HL-60/S4 treated with phorbol 12-myristate 13-acetate at 8.2 ng/mL for 4 days and 3 days (cell line): Measurements from ENCODE around the gene ZNF331.

ENCODE experiments used
- in situ Hi-C: fragments of 300-500 bp; cut with MboI; formaldehyde crosslinking; loops from 2 replicates; pipeline ENCODE4 v1.15.0; 2022; ENCODE audit warnings: low sequenced_read_pairs

Gene ZNF331

DNA sequence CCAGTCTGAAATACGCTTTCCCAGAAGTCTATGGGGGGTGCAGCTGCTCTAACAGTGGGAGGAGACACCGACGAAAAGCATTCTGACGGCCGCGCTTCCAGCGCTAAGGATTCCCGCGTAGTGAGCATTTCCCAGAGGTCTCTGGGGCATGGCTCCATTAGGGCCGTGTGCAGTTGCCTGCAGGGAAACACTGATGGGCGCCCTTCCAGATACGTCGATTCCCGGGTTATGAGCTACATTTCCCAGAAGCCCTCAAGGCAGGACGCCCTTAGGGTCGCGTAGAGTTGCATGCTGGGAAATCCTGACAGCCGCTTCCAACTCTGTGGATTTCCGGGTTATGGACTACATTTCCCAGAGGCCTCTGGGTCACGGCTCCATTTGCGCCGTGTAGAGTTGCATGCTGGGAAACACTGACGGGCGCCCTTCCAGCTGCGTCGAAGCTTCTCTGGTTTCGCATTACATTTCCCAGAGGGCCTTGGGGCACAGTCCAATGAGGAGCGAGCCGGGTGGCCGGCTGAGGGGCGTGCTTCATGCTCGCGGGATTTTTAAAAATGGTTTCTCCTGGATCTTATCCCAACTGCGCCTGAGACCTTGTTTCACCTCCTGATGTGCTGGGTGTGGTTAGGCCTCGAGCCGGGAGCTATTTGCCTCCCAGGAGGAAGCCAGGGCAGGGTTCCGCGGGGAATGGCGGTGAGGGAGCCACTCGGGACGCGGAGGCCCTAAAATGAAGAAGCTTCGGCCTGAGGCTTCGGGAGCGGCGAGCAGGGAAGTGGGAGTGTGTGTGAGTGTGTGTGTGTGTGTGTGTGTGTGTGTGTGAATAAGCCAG lies 17.2 kb upstream of the ZNF331 start:
- in situ Hi-C loops, result no loop called here

GRCh38 chr19:53521373-53522202 lies 16.4 kb upstream of the ZNF331 start:
- in situ Hi-C loops, result no loop called here

DNA sequence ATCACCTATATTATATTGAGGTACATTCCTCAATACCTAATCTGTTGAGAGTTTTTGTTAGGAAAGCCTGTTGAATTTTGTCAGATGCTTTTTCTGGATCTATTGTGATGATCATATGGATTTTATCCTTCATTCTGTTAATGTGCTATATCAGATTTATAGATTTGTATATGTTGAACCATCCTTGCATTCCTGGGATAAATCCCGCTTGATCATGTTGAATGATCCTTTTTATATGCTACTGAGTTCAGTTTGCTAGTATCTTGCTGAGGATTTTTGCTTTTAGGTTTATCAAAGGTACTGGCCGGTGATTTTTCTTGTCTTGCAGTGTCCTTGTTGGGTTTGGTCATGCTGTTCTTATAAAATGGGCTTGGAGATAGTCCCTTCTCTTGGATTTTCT lies 12.0 kb upstream of the ZNF331 start:
- in situ Hi-C loops, result no loop called here

DNA sequence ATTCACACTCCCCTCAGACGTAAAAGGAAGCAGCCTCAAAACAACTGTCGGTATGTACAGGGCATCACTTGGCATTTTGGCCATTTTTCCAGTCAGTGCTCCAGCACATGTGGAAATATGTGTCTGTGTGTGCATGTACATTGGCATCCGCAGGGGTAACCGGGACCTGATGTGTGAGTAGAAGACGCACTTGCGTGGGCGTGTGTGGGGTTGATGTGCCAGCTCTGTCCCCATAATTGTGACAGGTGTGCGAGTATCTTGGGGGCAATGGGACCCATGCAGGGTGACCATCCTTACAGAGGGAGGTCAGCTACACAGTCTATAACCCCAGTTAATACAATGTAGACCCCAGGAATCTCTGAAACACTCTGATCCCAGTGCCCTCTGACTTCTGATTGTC lies 7.3 kb upstream of the ZNF331 start:
- in situ Hi-C loops, result no loop called here

GRCh38 chr19:53531457-53531856 lies 6.5 kb upstream of the ZNF331 start:
- in situ Hi-C loops, result no loop called here

- in situ Hi-C loops, result no loop called here
Measured at GRCh38 chr19:53532362-53532761, 5.6 kb upstream of the ZNF331 start.

- in situ Hi-C loops, result no loop called here
Measured at GRCh38 chr19:53536225-53536548, 1.8 kb upstream of the ZNF331 start.

DNA sequence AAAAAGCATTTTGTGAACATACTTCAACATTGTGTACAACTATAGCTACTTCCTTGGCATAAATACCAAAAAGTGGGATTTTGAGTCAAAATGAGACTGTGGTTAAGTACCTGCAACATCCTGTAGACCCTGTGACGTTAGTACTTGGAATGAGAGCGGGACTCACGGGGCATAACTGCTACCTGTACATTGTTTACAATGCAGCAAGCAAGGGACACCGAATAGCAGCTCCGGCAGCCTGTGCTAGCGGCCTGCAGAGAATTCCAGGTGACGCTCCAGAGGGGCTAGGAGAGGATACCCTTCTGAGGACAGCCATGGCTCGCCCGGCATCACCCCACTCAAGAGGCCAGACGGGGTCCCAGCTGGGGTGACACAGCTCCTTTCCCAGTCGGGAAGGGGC lies 824 bp upstream of the ZNF331 start:
- in situ Hi-C loops, result no loop called here

- in situ Hi-C loops, result no loop called here
Measured at GRCh38 chr19:53538378-53539109, 599 bp downstream of the ZNF331 start.

- in situ Hi-C loops, result no loop called here
Measured at GRCh38 chr19:53540091-53540490, 2.1 kb downstream of the ZNF331 start.

GRCh38 chr19:53541971-53542370 lies 4.0 kb downstream of the ZNF331 start:
- in situ Hi-C loops, result no loop called here

- in situ Hi-C loops, result no loop called here
Measured at GRCh38 chr19:53545271-53546065, 7.5 kb downstream of the ZNF331 start.

DNA sequence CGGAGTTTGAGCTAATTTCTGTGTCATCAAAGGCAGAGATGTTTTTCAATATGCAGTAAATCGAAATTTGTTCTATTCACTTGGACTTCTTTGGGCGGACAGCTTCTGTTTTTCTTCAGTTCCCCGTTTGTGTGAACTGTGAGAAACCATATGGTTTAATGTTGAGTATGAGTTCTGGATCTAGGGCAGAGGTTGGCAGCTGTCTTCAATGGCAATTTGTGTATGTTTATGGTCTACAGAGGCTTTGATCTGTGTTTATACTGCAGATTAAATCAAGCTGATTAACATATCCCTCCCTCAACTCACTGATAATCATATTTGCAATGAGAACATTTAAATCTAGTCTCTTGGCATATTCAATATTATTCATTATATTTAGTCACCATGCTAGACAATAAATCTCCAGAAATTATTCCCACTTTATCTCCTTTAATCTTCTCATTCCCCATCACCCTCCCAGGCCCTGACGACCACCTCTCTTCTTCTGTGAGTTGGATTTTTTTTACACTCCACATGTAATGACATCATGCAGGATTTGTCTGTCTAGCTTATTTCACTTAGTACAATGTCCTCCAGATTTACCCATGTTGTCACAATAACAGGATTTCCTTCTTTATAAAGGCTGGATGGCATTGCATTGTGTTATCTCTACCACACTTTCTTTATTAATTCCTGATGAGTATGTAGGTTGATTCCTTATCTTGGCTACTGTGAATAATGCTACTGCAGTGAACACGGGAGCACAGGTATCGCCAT lies 9.0 kb downstream of the ZNF331 start:
- in situ Hi-C loops, result no loop called here

GRCh38 chr19:53549340-53549739 lies 11.4 kb downstream of the ZNF331 start:
- in situ Hi-C loops, result no loop called here

- in situ Hi-C loops, result no loop called here
Measured at GRCh38 chr19:53552001-53552721, 14.2 kb downstream of the ZNF331 start.

- in situ Hi-C loops, result no loop called here
Measured at GRCh38 chr19:53553156-53553555, 15.2 kb downstream of the ZNF331 start.

DNA sequence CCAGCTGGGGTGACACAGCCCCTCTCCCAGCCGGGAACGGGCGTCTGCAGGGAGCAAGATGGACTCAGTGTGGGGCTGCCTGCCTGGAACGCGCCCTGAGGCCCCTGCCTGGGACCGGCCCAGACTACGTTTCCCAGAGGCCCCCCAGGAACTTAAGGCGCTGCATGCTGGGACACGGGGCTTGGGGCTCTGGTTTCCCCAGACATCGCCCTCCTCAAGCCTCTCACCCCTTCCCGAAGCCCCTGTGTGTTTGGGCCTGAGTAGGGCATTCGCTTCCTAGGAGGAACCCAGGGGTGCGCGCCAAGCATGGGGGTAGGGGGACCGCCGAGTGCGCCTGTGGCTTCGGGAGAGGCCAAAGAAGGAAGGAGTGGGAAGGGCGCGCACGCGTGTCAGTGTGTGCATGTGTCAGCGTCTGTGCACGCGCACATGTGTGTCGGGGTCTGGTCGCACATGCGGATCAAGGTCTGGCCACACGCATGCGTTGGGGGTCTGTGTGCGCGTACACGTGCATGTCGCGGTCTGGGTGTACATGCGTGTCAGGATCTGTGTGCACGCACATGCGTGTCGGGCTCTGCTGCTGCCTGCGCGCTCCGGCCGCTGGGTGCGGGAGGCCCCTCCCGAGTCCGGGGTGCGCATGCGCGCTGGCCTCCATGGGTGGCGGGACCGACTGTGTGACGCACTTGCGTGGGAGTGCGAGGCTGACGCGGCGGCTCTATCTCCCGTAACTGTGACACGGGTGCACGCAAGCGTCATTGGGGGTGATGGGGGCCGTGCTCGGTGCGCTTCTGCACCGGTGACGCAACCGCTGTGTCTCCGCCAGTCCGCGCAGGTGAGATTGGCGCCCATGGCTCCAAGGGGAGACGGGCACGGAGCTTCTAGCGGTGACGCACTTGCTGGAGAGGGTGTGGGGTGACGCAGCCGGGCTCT lies 16.2 kb downstream of the ZNF331 start:
- in situ Hi-C loops, result no loop called here

- in situ Hi-C loops, result no loop called here
Measured at GRCh38 chr19:53554804-53555203, 16.9 kb downstream of the ZNF331 start.
